ENCODE measurements around the gene REV3L. TPM values are rescaled to one million over a fixed set of nuclear protein-coding genes. Genes with fewer than 3 reads are reported as not detected.
A peak's percentile ranks its signal among the peaks of the same experiment; 100 is the strongest.

The REV3L gene
- total RNA-seq, 1 experiment from 2014 or later = 5.3 TPM

GRCh38 chr6:111530667-111531066, 47.6 kb upstream of the REV3L start:
- Mint-ChIP-seq H3K27ac (no peak overlapping the region), H3K36me3 (ENCODE audit: insufficient read depth in 1 of 3, low read depth in 3 of 3) (no peaks in the 10 kb centered on the region), H3K4me1 (peaks cover 21 to 23% of the 10 kb centered on the region in 2 experiments), H3K9me3 (no peaks in the 10 kb centered on the region), H3K4me3 (no peak overlapping the region), H3K27me3 (ENCODE audit: low read depth) (no peaks in the 10 kb centered on the region)
- Histone ChIP-seq H3K18ac (ENCODE audit: insufficient read length, low read depth, low read length) (no peak overlapping the region), H2AK5ac (ENCODE audit: insufficient read length, low read length) (no peak overlapping the region), H4K20me1 (ENCODE audit: control insufficient read depth, insufficient read depth, insufficient read length) (no peaks in the 10 kb centered on the region), H2BK120ac (ENCODE audit: low read depth, low read length, poor library complexity, severe bottlenecking) (no peak overlapping the region), H3K4me1 (ENCODE audit: insufficient read depth, low read length) (peaks cover 2% of the 10 kb centered on the region; the same call in 1 of the 2 replicates), H3K23ac (ENCODE audit: insufficient read length, low read depth, low read length) (no peak overlapping the region), H2BK15ac (ENCODE audit: low read depth, low read length) (no peak overlapping the region), H3K79me1 (ENCODE audit: insufficient read depth, low read depth, low read length, poor library complexity, severe bottlenecking) (no peaks in the 10 kb centered on the region), H4K8ac (replicated peaks; ENCODE audit: insufficient read length, low read depth, low read length) (no peak overlapping the region), H2AFZ (ENCODE audit: low read length) (no peak overlapping the region), H3K27me3 (ENCODE audit: insufficient read depth, low read length) (no peaks in the 10 kb centered on the region), H3K79me2 (ENCODE audit: insufficient read depth, low read length) (no peaks in the 10 kb centered on the region; the same call in 1 of the 2 replicates), H2BK12ac (ENCODE audit: insufficient read length, low read depth, low read length) (no peak overlapping the region), H3K14ac (ENCODE audit: insufficient read depth, low read length) (no peak overlapping the region), H3K56ac (ENCODE audit: insufficient read length, low read depth, low read length) (no peak overlapping the region), H2BK5ac (ENCODE audit: insufficient read length, low read length) (no peak overlapping the region), H3T11ph (ENCODE audit: low read length) (no peak overlapping the region), H3K4ac (ENCODE audit: low read depth, low read length) (no peak overlapping the region), H3K9me3 (ENCODE audit: control insufficient read depth, low read depth, low read length) (no peaks in the 10 kb centered on the region), H3K9ac (ENCODE audit: extremely low read depth, insufficient read length, low read length) (no peak overlapping the region), H4K91ac (ENCODE audit: insufficient read length, low read depth, low read length) (no peak overlapping the region), H4K5ac (ENCODE audit: insufficient read length, low read depth, low read length) (no peak overlapping the region), H3K27ac (ENCODE audit: insufficient read length, low read depth, low read length) (no peak overlapping the region), H2BK20ac (ENCODE audit: low read depth, low read length, poor library complexity, severe bottlenecking) (no peak overlapping the region), H3K4me2 (ENCODE audit: insufficient read depth, insufficient read length, low read length) (no peak overlapping the region), H3K23me2 (ENCODE audit: insufficient read length, low read depth, low read length, poor library complexity, severe bottlenecking) (no peaks in the 10 kb centered on the region)
- DNase-seq = no peak
- peak; percentile 29; the same call in 2 of the 3 replicates for TF ChIP-seq CTCF (conservative IDR thresholded peaks at IDR 0.05)
- WGBS (ENCODE audit: extremely low coverage, insufficient read length, low lambda C conversion rate) = no CpG with 5 or more reads among the region's 8 CpGs

All from H9 (cell line).